Measurements from ENCODE around the gene CCDC127.

GRCh38 chr5:164244-164643, 53.7 kb downstream of the CCDC127 start:
- TF ChIP-seq CTCF (IDR thresholded peaks at IDR 0.05) (no peak), EP300 (IDR thresholded peaks at IDR 0.05; ENCODE audit: low read depth) (no peak), POLR2A (IDR thresholded peaks at IDR 0.05) (no peak), POLR2AphosphoS5 (IDR thresholded peaks at IDR 0.05) (no peak)
